Activated T-helper 2 cell treated with anti-CD3 and anti-CD28 coated beads, Interferon-gamma antibody, Interleukin-2, Interleukin-4, amounts not matched to agents 10 μg/mL and 5 μg/mL and 100 μg/mL, durations not matched to agents 14 hours and 24 hours and 36 hours (primary cell): Measurements from ENCODE around the gene FGFR4. TPM values are rescaled to one million over a fixed set of nuclear protein-coding genes. Genes with fewer than 3 reads are reported as not detected.

Source experiments
- DNase-seq: peaks from one replicate; pipeline ENCODE4 v3.0.0; 2021; ENCODE audit warnings: low spot score
- H3K27ac Mint-ChIP-seq: one replicate; pipeline ENCODE4 v1.8.0; 2021; ENCODE audit warnings: mixed read lengths
- H3K27me3 Mint-ChIP-seq: one replicate; pipeline ENCODE4 v1.8.0; 2021; ENCODE audit warnings: low read depth, mixed read lengths
- H3K36me3 Mint-ChIP-seq: one replicate; pipeline ENCODE4 v1.8.0; 2021; ENCODE audit warnings: low read depth, mixed read lengths
- H3K4me1 Mint-ChIP-seq: one replicate; pipeline ENCODE4 v1.8.0; 2021; ENCODE audit warnings: low read depth, mixed read lengths
- H3K4me3 Mint-ChIP-seq: one replicate; pipeline ENCODE4 v1.8.0; 2021; ENCODE audit warnings: low read depth, mild to moderate bottlenecking, moderate library complexity, mixed read lengths
- H3K9me3 Mint-ChIP-seq: one replicate; pipeline ENCODE4 v1.8.0; 2021; ENCODE audit warnings: mixed read lengths
- intact Hi-C: fragments of 100-400 bp; cut with micrococcal nuclease; formaldehyde crosslinking; loops from one replicate; pipeline ENCODE4 v1.15.1; 2023
- total RNA-seq: library from RNA; stranded (reverse); gene quantifications from 2 replicates; pipeline ENCODE4 v1.2.3, GENCODE V29; 2022

The FGFR4 gene
- total RNA-seq, 1 donor from 2014 or later: 1.2 TPM

GRCh38 chr5:177116631-177117373 lies 30.1 kb downstream of the FGFR4 start:
- no peaks in the 10 kb centered on the region for H3K9me3 Mint-ChIP-seq
- peak overlapping the region; percentile 59 for H3K4me3 Mint-ChIP-seq
- DNase-seq: peak; percentile 75
- no peaks in the 10 kb centered on the region for H3K36me3 Mint-ChIP-seq
- peak overlapping the region; percentile 63 for H3K27ac Mint-ChIP-seq
- H3K27me3 Mint-ChIP-seq: no peaks in the 10 kb centered on the region
- H3K4me1 Mint-ChIP-seq: peaks cover 14% of the 10 kb centered on the region
- intact Hi-C loops: loop anchor here (1.0 to 5.0 kb wide), 2 partner anchors 16 to 50 kb away; partner anchors contain the start of gene NSD1

GRCh38 chr5:177117441-177118045 lies 30.8 kb downstream of the FGFR4 start:
- no peak overlapping the region for H3K4me3 Mint-ChIP-seq
- H3K27ac Mint-ChIP-seq: no peak overlapping the region
- DNase-seq: no peak
- H3K4me1 Mint-ChIP-seq: peaks cover 14% of the 10 kb centered on the region
- H3K27me3 Mint-ChIP-seq: no peaks in the 10 kb centered on the region
- no peaks in the 10 kb centered on the region for H3K36me3 Mint-ChIP-seq
- H3K9me3 Mint-ChIP-seq: no peaks in the 10 kb centered on the region
- intact Hi-C loops: loop anchor here (1.0 to 5.0 kb wide), 2 partner anchors 16 to 50 kb away; partner anchors contain the start of gene NSD1

GRCh38 chr5:177122566-177122965 lies 35.9 kb downstream of the FGFR4 start:
- H3K36me3 Mint-ChIP-seq: no peaks in the 10 kb centered on the region
- H3K27ac Mint-ChIP-seq: no peak overlapping the region
- peaks cover 4% of the 10 kb centered on the region for H3K27me3 Mint-ChIP-seq
- no peaks in the 10 kb centered on the region for H3K9me3 Mint-ChIP-seq
- H3K4me1 Mint-ChIP-seq: no peaks in the 10 kb centered on the region
- intact Hi-C loops: no loop called here
- H3K4me3 Mint-ChIP-seq: no peak overlapping the region
- no peak for DNase-seq

GRCh38 chr5:177123789-177124485 lies 37.2 kb downstream of the FGFR4 start:
- no peaks in the 10 kb centered on the region for H3K9me3 Mint-ChIP-seq
- no peaks in the 10 kb centered on the region for H3K36me3 Mint-ChIP-seq
- peaks cover 4% of the 10 kb centered on the region for H3K27me3 Mint-ChIP-seq
- H3K4me1 Mint-ChIP-seq: peaks cover 8% of the 10 kb centered on the region
- no peak overlapping the region for H3K4me3 Mint-ChIP-seq
- no peak for DNase-seq
- H3K27ac Mint-ChIP-seq: no peak overlapping the region
- intact Hi-C loops: no loop called here

GRCh38 chr5:177124486-177124991 lies 37.8 kb downstream of the FGFR4 start:
- Mint-ChIP-seq H3K27me3 (peaks cover 4% of the 10 kb centered on the region), H3K36me3 (no peaks in the 10 kb centered on the region), H3K9me3 (no peaks in the 10 kb centered on the region), H3K27ac (no peak overlapping the region), H3K4me1 (peaks cover 14% of the 10 kb centered on the region), H3K4me3 (no peak overlapping the region)
- intact Hi-C loops: no loop called here
- no peak for DNase-seq

GRCh38 chr5:177126771-177127170 lies 40.1 kb downstream of the FGFR4 start:
- intact Hi-C loops: no loop called here
- DNase-seq: no peak
- no peaks in the 10 kb centered on the region for H3K9me3 Mint-ChIP-seq
- no peak overlapping the region for H3K4me3 Mint-ChIP-seq
- H3K27ac Mint-ChIP-seq: no peak overlapping the region
- H3K36me3 Mint-ChIP-seq: no peaks in the 10 kb centered on the region
- peaks cover 4% of the 10 kb centered on the region for H3K27me3 Mint-ChIP-seq
- peaks cover 21% of the 10 kb centered on the region for H3K4me1 Mint-ChIP-seq

- H3K36me3 Mint-ChIP-seq: no peaks in the 10 kb centered on the region
- intact Hi-C loops: no loop called here
- no peak for DNase-seq
- peaks cover 1% of the 10 kb centered on the region for H3K27me3 Mint-ChIP-seq
- peaks cover 21% of the 10 kb centered on the region for H3K4me1 Mint-ChIP-seq
- H3K27ac Mint-ChIP-seq: peak overlapping the region; percentile 48
- no peaks in the 10 kb centered on the region for H3K9me3 Mint-ChIP-seq
- no peak overlapping the region for H3K4me3 Mint-ChIP-seq
Observed at GRCh38 chr5:177128551-177128981, 41.9 kb downstream of the FGFR4 start.

GRCh38 chr5:177130211-177131018 lies 43.7 kb downstream of the FGFR4 start:
- Mint-ChIP-seq H3K9me3 (no peaks in the 10 kb centered on the region), H3K36me3 (peaks cover 10% of the 10 kb centered on the region), H3K4me1 (peaks cover 25% of the 10 kb centered on the region), H3K4me3 (no peak overlapping the region), H3K27me3 (no peaks in the 10 kb centered on the region), H3K27ac (peak overlapping the region; percentile 24)
- no peak for DNase-seq
- intact Hi-C loops: loop anchor here (5.0 kb wide), 2 partner anchors 123 to 172 kb away; partner anchors contain the start of genes PRELID1, RAB24 and UIMC1

GRCh38 chr5:177131019-177131320 lies 44.3 kb downstream of the FGFR4 start:
- H3K36me3 Mint-ChIP-seq: peaks cover 15% of the 10 kb centered on the region
- H3K27me3 Mint-ChIP-seq: no peaks in the 10 kb centered on the region
- no peak for DNase-seq
- H3K9me3 Mint-ChIP-seq: no peaks in the 10 kb centered on the region
- H3K4me3 Mint-ChIP-seq: no peak overlapping the region
- H3K4me1 Mint-ChIP-seq: peaks cover 28% of the 10 kb centered on the region
- H3K27ac Mint-ChIP-seq: peak overlapping the region; percentile 24
- intact Hi-C loops: loop anchor here (5.0 kb wide), 2 partner anchors 124 to 171 kb away; partner anchors contain the start of genes PRELID1, RAB24 and UIMC1

- Mint-ChIP-seq H3K9me3 (no peaks in the 10 kb centered on the region), H3K36me3 (peaks cover 20% of the 10 kb centered on the region), H3K4me3 (peak overlapping the region; percentile 9), H3K4me1 (peaks cover 30% of the 10 kb centered on the region), H3K27ac (peak overlapping the region; percentile 14), H3K27me3 (no peaks in the 10 kb centered on the region)
- intact Hi-C loops: loop anchor here (5.0 kb wide), 2 partner anchors 124 to 171 kb away; partner anchors contain the start of genes PRELID1, RAB24 and UIMC1
- no peak for DNase-seq
Observed at GRCh38 chr5:177131352-177132135, 44.8 kb downstream of the FGFR4 start.

GRCh38 chr5:177132136-177133095 lies 45.7 kb downstream of the FGFR4 start:
- Mint-ChIP-seq H3K4me1 (peaks cover 38% of the 10 kb centered on the region), H3K9me3 (no peaks in the 10 kb centered on the region), H3K36me3 (peaks cover 28% of the 10 kb centered on the region), H3K27me3 (no peaks in the 10 kb centered on the region), H3K27ac (peak overlapping the region; percentile 54), H3K4me3 (peak overlapping the region; percentile 50)
- peak; percentile 45 for DNase-seq
- intact Hi-C loops: loop anchor here (1.0 to 5.0 kb wide), 4 partner anchors 15 to 170 kb away; partner anchors contain the start of genes PRELID1, RAB24 and UIMC1
